PC-3 (cell line): ENCODE data around the gene EPHB1. TPM values are rescaled to one million over a fixed set of nuclear protein-coding genes. Genes with fewer than 3 reads are reported as not detected.

Experiments used
- ATAC-seq: fragments of 200-7000 bp; cut with Tn5 transposase; 2 replicates; pipeline ENCODE4 v1.9.1; 2020; ENCODE audit warnings: mild to moderate bottlenecking, moderate library complexity
- BruUV-seq: library from RNA; stranded (reverse); fragments of 400-500 nt; replicated peaks from 2 replicates; lab custom pipeline; 2021; lab: Mats Ljungman, UMichigan
- CTCF ChIA-PET: fragments of 300-600 bp; sonication (Branson Sonifier 250); formaldehyde crosslinking; loops from one replicate; lab custom pipeline; 2022; ENCODE audit warnings: antibody characterized with exemption; lab: Charles Lee
- POLR2A ChIA-PET: fragments of 300-600 bp; sonication (Branson Sonifier 250); formaldehyde crosslinking; loops from one replicate; lab custom pipeline; 2022; ENCODE audit warnings: antibody characterized with exemption; ENCODE audit not compliant: unreplicated experiment; lab: Charles Lee
- DNase-seq: peaks from one replicate; pipeline ENCODE4 v3.0.0-alpha.2; 2015
- H2AFZ ChIP-seq: fragments of 300-600 bp; sonication (generic); 2 replicates; pipeline ENCODE4 v1.6.0; 2016; ENCODE audit warnings: antibody characterized with exemption, low read length
- H3F3A ChIP-seq: fragments of 300-600 bp; sonication (generic); one replicate; pipeline ENCODE4 v1.6.0; 2017; ENCODE audit warnings: antibody characterized with exemption, low read length, control low read depth, mild to moderate bottlenecking; ENCODE audit not compliant: unreplicated experiment
- H3K27ac ChIP-seq: fragments of 300-600 bp; sonication (generic); 2 replicates; pipeline ENCODE4 v1.5.1; 2016; ENCODE audit warnings: mild to moderate bottlenecking, low read length
- H3K27me3 ChIP-seq: fragments of 300-600 bp; sonication (generic); 2 replicates; pipeline ENCODE4 v1.6.1; 2016; ENCODE audit warnings: low read length, mixed read lengths
- H3K36me3 ChIP-seq: fragments of 300-600 bp; sonication (generic); 2 replicates; pipeline ENCODE4 v1.6.1; 2016; ENCODE audit warnings: low read depth, mixed run types, low read length, mixed read lengths
- H3K4me1 ChIP-seq: fragments of 300-600 bp; sonication (generic); 2 replicates; pipeline ENCODE4 v1.5.1; 2016; ENCODE audit warnings: low read length; ENCODE audit not compliant: insufficient read depth
- H3K4me2 ChIP-seq: fragments of 300-600 bp; sonication (generic); 2 replicates; pipeline ENCODE4 v1.6.0; 2016; ENCODE audit warnings: low read length
- H3K4me3 ChIP-seq: fragments of 300-600 bp; sonication (generic); 2 replicates; pipeline ENCODE4 v1.5.1; 2016; ENCODE audit warnings: mild to moderate bottlenecking, low read length, mixed read lengths
- H3K79me2 ChIP-seq: fragments of 300-600 bp; sonication (generic); 2 replicates; pipeline ENCODE4 v1.6.1; 2017; ENCODE audit warnings: low read length, mixed read lengths
- H3K9ac ChIP-seq: fragments of 300-600 bp; sonication (generic); 2 replicates; pipeline ENCODE4 v1.6.0; 2016; ENCODE audit warnings: mild to moderate bottlenecking, low read length
- H3K9me2 ChIP-seq: fragments of 300-600 bp; sonication (generic); replicated peaks from 2 replicates; pipeline ENCODE4 v1.6.1; 2016; ENCODE audit warnings: mixed run types, low read length, mixed read lengths
- H3K9me3 ChIP-seq: fragments of 300-600 bp; sonication (generic); 2 replicates; pipeline ENCODE4 v1.6.1; 2016; ENCODE audit warnings: low read length, mixed read lengths
- H4K20me1 ChIP-seq: fragments of 300-600 bp; sonication (generic); 2 replicates; pipeline ENCODE4 v1.6.1; 2016; ENCODE audit warnings: low read length, mixed read lengths
- EZH2 ChIP-seq: fragments of 300-600 bp; sonication (generic); IDR thresholded peaks from one replicate; pipeline ENCODE4 v1.6.1; 2017; ENCODE audit warnings: antibody characterized with exemption, mild to moderate bottlenecking, low read length; ENCODE audit not compliant: unreplicated experiment
- EZH2phosphoT487 ChIP-seq: fragments of 300-600 bp; sonication (generic); IDR thresholded peaks from 2 replicates; pipeline ENCODE4 v1.6.1; 2018; ENCODE audit warnings: mild to moderate bottlenecking, antibody characterized with exemption, low read length, borderline replicate concordance
- intact Hi-C: fragments of 100-400 bp; cut with micrococcal nuclease; formaldehyde crosslinking; loops from 2 replicates; pipeline ENCODE4 v1.9.0; 2023
- total RNA-seq: library from RNA; depleted of rRNA; stranded (reverse); fragments of >200 nt; gene quantifications from 2 replicates; pipeline ENCODE4 v1.2.3, GENCODE V29; 2014
- TF ChIP-seq, protein P1 (sequence below): fragments of 300-600 bp; sonication (generic); conservative IDR thresholded peaks from 2 replicates; pipeline ENCODE4 v1.5.1; 2017; ENCODE audit warnings: antibody characterized with exemption, low read depth, mild to moderate bottlenecking, low read length

EPHB1 gene
- total RNA-seq, 1 experiment from 2014 or later: 0.69 TPM

GRCh38 chr3:134927599-134927998 lies 132.5 kb downstream of the EPHB1 start:
- Histone ChIP-seq H2AFZ (no peak overlapping the region), H3K4me2 (no peak overlapping the region), H3K9ac (no peak overlapping the region), H3K79me2 (no peaks in the 10 kb centered on the region), H3K4me3 (no peak overlapping the region), H3K9me3 (no peaks in the 10 kb centered on the region), H3K27me3 (no peaks in the 10 kb centered on the region), H3K4me1 (no peaks in the 10 kb centered on the region), H3F3A (no peaks in the 10 kb centered on the region), H3K9me2 (no peaks in the 10 kb centered on the region), H4K20me1 (no peaks in the 10 kb centered on the region), H3K27ac (no peak overlapping the region), H3K36me3 (no peaks in the 10 kb centered on the region)
- no TSS peak for BruUV-seq
- CTCF ChIA-PET: no interaction called here
- DNase-seq (no peak), ATAC-seq (no peak)
- POLR2A ChIA-PET: no interaction called here
- intact Hi-C loops: no loop called here
- TF ChIP-seq, protein P1, sequence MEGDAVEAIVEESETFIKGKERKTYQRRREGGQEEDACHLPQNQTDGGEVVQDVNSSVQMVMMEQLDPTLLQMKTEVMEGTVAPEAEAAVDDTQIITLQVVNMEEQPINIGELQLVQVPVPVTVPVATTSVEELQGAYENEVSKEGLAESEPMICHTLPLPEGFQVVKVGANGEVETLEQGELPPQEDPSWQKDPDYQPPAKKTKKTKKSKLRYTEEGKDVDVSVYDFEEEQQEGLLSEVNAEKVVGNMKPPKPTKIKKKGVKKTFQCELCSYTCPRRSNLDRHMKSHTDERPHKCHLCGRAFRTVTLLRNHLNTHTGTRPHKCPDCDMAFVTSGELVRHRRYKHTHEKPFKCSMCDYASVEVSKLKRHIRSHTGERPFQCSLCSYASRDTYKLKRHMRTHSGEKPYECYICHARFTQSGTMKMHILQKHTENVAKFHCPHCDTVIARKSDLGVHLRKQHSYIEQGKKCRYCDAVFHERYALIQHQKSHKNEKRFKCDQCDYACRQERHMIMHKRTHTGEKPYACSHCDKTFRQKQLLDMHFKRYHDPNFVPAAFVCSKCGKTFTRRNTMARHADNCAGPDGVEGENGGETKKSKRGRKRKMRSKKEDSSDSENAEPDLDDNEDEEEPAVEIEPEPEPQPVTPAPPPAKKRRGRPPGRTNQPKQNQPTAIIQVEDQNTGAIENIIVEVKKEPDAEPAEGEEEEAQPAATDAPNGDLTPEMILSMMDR: no peak
- TF ChIP-seq EZH2phosphoT487 (no peak), EZH2 (no peak)

DNA sequence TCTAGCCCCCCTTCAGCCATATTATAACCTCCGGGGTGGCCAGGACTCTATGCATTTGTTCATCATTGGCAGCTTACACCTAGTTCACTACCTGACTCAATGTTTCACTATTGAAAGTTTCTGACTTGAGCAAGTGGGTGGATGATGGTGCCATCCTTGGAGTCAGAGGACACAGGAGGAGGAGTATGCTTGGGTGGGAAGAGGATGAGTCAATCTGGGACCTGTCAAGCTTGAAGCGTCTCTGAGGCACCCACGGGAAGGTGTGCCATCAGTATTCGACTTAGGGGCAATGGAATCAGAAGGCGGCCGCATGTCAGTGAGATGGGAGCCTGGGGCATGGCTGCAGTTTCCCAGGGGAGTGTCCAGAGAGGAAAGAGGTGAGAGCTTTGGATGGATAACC lies 133.3 kb downstream of the EPHB1 start:
- Histone ChIP-seq H3K36me3 (no peaks in the 10 kb centered on the region), H4K20me1 (no peaks in the 10 kb centered on the region), H3F3A (no peaks in the 10 kb centered on the region), H3K27me3 (no peaks in the 10 kb centered on the region), H2AFZ (no peak overlapping the region), H3K9ac (no peak overlapping the region), H3K79me2 (no peaks in the 10 kb centered on the region), H3K27ac (no peak overlapping the region), H3K9me3 (no peaks in the 10 kb centered on the region), H3K4me2 (no peak overlapping the region), H3K4me1 (no peaks in the 10 kb centered on the region), H3K9me2 (no peaks in the 10 kb centered on the region), H3K4me3 (no peak overlapping the region)
- ATAC-seq (no peak), DNase-seq (no peak)
- no TSS peak for BruUV-seq
- TF ChIP-seq EZH2 (no peak), EZH2phosphoT487 (no peak)
- TF ChIP-seq, protein P1: no peak
- CTCF ChIA-PET: no interaction called here
- POLR2A ChIA-PET: no interaction called here
- intact Hi-C loops: no loop called here

DNA sequence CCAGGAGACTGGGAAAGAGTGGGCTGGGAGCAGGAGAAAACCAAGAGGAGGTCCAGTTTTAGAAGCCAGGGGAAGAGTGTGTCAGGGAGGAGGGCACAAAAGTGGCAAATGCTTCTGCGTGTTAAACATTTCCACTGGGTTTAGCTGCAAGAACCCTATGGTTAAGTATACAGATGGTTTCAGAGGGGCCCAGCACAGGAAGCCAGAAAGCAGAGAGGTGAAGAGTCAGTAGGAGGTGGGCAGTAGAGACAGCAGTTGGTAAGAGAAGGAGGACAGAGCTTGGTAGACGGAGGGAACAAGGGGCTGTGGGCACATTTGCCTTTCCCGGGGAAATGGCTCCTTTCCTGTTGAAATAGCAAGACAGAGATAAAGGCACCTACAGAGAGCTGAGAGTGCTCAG lies 133.8 kb downstream of the EPHB1 start:
- Histone ChIP-seq H4K20me1 (no peaks in the 10 kb centered on the region), H3K9ac (no peak overlapping the region), H3K9me3 (no peaks in the 10 kb centered on the region), H3K4me1 (no peaks in the 10 kb centered on the region), H3K79me2 (no peaks in the 10 kb centered on the region), H3K36me3 (no peaks in the 10 kb centered on the region), H3F3A (no peaks in the 10 kb centered on the region), H3K27me3 (no peaks in the 10 kb centered on the region), H3K4me3 (no peak overlapping the region), H3K27ac (no peak overlapping the region), H2AFZ (no peak overlapping the region), H3K9me2 (no peaks in the 10 kb centered on the region), H3K4me2 (no peak overlapping the region)
- BruUV-seq: no TSS peak
- ChIA-PET POLR2A (no interaction called here), CTCF (no interaction called here)
- no peak for TF ChIP-seq EZH2
- TF ChIP-seq, protein P1: no peak
- TF ChIP-seq EZH2phosphoT487: no peak
- ATAC-seq: no peak
- no peak for DNase-seq
- intact Hi-C loops: no loop called here
